ENCODE data around the gene CCT6B.

CCT6B gene

DNA sequence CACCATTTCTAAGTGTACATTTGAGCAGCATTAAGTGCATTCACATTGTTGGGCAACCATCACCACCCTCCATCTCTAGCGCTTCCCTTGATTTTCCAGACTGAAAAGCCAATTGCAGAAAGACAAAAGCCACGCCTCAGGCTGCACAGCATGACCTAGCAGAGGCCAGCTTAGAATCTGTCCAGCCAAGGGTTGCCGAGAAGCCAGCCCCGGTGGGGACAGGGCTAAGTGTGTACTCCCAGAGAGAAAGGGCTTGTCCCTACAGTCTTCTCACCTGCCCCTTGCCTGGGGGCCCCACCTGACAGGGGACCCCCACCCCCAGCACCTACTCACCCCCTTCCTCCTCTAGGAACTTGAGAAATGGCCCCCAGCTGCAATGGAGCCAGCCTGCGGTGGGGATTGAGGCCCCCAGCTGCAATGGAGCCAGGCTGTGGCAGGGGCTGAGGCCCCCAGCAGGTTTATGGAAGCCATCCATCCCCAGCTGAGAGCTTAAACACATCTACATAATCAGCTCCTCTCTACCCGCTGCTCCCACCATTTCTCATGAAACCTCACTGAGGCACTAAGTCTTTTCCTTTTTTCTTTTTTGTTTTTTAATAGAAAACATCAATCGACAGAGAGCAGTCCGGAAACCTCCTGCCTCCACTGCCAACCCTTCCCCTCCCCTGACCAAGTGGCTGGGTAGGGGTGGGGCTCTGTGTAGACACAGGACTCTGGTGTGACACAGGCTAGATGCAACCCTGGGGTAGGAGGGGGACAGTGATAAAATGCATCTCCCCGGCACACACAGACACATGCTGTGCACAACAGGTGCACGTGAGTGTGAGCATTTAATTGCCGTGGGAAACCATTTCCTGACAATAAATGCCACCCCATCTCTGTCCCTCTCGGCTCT, 77.9 kb downstream of the CCT6B start:
- no peak for DNase-seq

DNA sequence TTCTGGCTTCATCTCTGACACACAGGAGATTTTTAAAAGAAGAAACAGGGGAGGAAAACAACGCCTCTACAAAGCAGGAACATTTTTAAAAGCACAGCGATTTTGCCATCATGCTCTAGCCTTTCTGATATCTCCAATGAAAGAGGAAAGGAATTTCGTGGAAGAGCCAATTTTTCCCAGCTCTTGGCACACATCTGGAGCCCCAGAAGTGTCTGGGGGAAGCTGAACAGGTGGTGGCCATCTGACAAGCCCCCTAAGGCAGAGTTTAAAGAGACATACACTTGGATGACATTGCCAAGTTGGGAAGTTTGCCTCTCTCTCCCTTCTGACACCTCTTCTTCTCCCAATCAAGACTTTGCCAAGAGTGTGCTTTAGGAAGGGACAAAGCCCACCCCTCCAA, 82.1 kb downstream of the CCT6B start:
- DNase-seq: no peak

Data from activated naive CD4-positive, alpha-beta T cell treated with anti-CD3 and anti-CD28 coated beads, Interleukin-2, amount 50 U/mL, for 16 hours (primary cell).